Upper lobe of left lung (tissue), 4 donors: ENCODE results near the gene KCNK15.

ENCODE experiments used
- POLR2A ChIP-seq, 4 donors: fragments of 450-650 bp; IDR thresholded peaks; one replicate each; pipeline ENCODE4 v1.5.1; 2016 to 2017; ENCODE audit warnings: antibody characterized with exemption in 4 of 4, mild to moderate bottlenecking in 2 of 4
- POLR2AphosphoS5 ChIP-seq, 2 donors: sonication (generic); formaldehyde crosslinking; IDR thresholded peaks; one replicate each; pipeline ENCODE4 v1.5.1; 2017; ENCODE audit warnings: antibody characterized with exemption in 2 of 2
- TF ChIP-seq, protein P1 (sequence below), 6 experiments: fragments of 450-650 bp in 4 of 6; fragments of 200-600 bp in 2 of 6; sonication (generic) in 2 of 6; IDR thresholded peaks; one replicate each; pipeline ENCODE4 v1.5.1; 2016 to 2019; ENCODE audit warnings: antibody characterized with exemption in 6 of 6

DNA sequence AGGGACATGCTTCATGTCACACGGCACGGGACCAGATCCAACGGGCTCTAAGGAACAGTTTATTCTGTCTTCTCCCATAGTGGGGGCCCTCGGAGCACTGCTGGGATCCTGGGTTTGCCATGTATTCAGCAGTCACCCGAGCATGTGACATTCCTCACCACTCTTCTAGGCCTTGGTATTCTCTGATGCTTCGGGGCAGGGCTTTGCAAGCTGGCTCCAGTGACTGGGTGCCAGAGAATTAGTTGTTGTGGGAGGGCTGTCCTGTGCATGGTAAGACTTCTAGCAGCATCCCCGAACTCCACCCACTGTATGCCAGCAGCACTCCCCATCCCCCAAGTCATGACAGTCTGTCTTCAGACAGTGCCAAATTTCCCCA is 25.1 kb upstream of the KCNK15 start:
- no peak for TF ChIP-seq POLR2AphosphoS5 (IDR thresholded peaks at IDR 0.05)
- TF ChIP-seq, protein P1, sequence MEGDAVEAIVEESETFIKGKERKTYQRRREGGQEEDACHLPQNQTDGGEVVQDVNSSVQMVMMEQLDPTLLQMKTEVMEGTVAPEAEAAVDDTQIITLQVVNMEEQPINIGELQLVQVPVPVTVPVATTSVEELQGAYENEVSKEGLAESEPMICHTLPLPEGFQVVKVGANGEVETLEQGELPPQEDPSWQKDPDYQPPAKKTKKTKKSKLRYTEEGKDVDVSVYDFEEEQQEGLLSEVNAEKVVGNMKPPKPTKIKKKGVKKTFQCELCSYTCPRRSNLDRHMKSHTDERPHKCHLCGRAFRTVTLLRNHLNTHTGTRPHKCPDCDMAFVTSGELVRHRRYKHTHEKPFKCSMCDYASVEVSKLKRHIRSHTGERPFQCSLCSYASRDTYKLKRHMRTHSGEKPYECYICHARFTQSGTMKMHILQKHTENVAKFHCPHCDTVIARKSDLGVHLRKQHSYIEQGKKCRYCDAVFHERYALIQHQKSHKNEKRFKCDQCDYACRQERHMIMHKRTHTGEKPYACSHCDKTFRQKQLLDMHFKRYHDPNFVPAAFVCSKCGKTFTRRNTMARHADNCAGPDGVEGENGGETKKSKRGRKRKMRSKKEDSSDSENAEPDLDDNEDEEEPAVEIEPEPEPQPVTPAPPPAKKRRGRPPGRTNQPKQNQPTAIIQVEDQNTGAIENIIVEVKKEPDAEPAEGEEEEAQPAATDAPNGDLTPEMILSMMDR (IDR thresholded peaks at IDR 0.05), result no peak
- no peak for TF ChIP-seq POLR2A (IDR thresholded peaks at IDR 0.05)
